OCI-LY1 (cell line): ENCODE results near the gene RCC1.
A peak's percentile ranks its signal among the peaks of the same experiment; 100 is the strongest.

ENCODE experiments used
- H2AFZ ChIP-seq: fragments of 200-600 bp; sonication (generic), shearing (Covaris generic); 2 replicates; pipeline ENCODE4 v1.6.0; 2014; ENCODE audit warnings: antibody characterized with exemption, mild to moderate bottlenecking, low read length
- H3F3A ChIP-seq: fragments of 200-600 bp; sonication (generic), shearing (Covaris generic); 2 replicates; pipeline ENCODE4 v1.6.0; 2014; ENCODE audit warnings: mild to moderate bottlenecking, antibody characterized with exemption, low read length, moderate library complexity; ENCODE audit not compliant: insufficient read depth
- H3K27ac ChIP-seq: fragments of 200-600 bp; sonication (generic); 2 replicates; pipeline ENCODE4 v1.5.1; 2014; ENCODE audit warnings: low read length, mixed run types, mild to moderate bottlenecking, low read depth; ENCODE audit not compliant: poor library complexity, severe bottlenecking
- H3K27me3 ChIP-seq: fragments of 200-600 bp; sonication (generic); 2 replicates; pipeline ENCODE4 v1.6.0; 2014; ENCODE audit warnings: antibody characterized with exemption, mild to moderate bottlenecking, low read length, moderate library complexity; ENCODE audit not compliant: insufficient read depth
- H3K36me3 ChIP-seq: fragments of 200-600 bp; sonication (generic); 2 replicates; pipeline ENCODE4 v1.6.1; 2014; ENCODE audit warnings: mild to moderate bottlenecking, antibody characterized with exemption, low read length, moderate library complexity, mixed read lengths; ENCODE audit not compliant: insufficient read depth
- H3K4me1 ChIP-seq: fragments of 200-600 bp; sonication (generic); 2 replicates; pipeline ENCODE4 v1.5.1; 2014; ENCODE audit warnings: mild to moderate bottlenecking, low read length, moderate library complexity; ENCODE audit not compliant: insufficient read depth, severe bottlenecking
- H3K4me2 ChIP-seq: fragments of 200-600 bp; sonication (generic), shearing (Covaris generic); 2 replicates; pipeline ENCODE4 v1.6.1; 2014; ENCODE audit warnings: low read length
- H3K4me3 ChIP-seq: fragments of 200-600 bp; sonication (generic); 2 replicates; pipeline ENCODE4 v1.5.1; 2014; ENCODE audit warnings: low read length, low read depth, mild to moderate bottlenecking, mixed read lengths; ENCODE audit not compliant: poor library complexity, severe bottlenecking
- H3K79me2 ChIP-seq: fragments of 200-600 bp; shearing (Covaris generic); 2 replicates; pipeline ENCODE4 v1.6.1; 2016; ENCODE audit warnings: mixed run types, low read length, mixed read lengths; ENCODE audit not compliant: insufficient read depth
- H3K9ac ChIP-seq: fragments of 200-600 bp; sonication (generic), shearing (Covaris generic); 2 replicates; pipeline ENCODE4 v1.6.1; 2014; ENCODE audit warnings: mild to moderate bottlenecking, low read length, mixed read lengths
- H3K9me2 ChIP-seq: fragments of 200-600 bp; sonication (generic), shearing (Covaris generic); 2 replicates; pipeline ENCODE4 v1.6.1; 2014; ENCODE audit warnings: low read depth, mild to moderate bottlenecking, low read length, mixed read lengths
- H3K9me3 ChIP-seq: fragments of 200-600 bp; shearing (Covaris generic); 2 replicates; pipeline ENCODE4 v1.6.1; 2014; ENCODE audit warnings: low read length, mixed read lengths
- H4K20me1 ChIP-seq: fragments of 200-600 bp; sonication (generic), shearing (Covaris generic); 2 replicates; pipeline ENCODE4 v1.6.0; 2016; ENCODE audit warnings: mild to moderate bottlenecking, low read length; ENCODE audit not compliant: insufficient read depth
- EZH2 ChIP-seq: fragments of 200-600 bp; sonication (generic), shearing (Covaris generic); IDR thresholded peaks from 2 replicates; pipeline ENCODE4 v1.8.0; 2017; ENCODE audit warnings: borderline replicate concordance, mixed run types, mild to moderate bottlenecking, antibody characterized with exemption, low read length, moderate library complexity, mixed read lengths
- TF ChIP-seq, protein P1 (sequence below): fragments of 200-600 bp; sonication (generic), shearing (Covaris generic); IDR thresholded peaks from 2 replicates; pipeline ENCODE4 v1.5.1; 2017; ENCODE audit warnings: mild to moderate bottlenecking, antibody characterized with exemption, low read length, moderate library complexity, mixed read lengths

Gene RCC1, protein sequence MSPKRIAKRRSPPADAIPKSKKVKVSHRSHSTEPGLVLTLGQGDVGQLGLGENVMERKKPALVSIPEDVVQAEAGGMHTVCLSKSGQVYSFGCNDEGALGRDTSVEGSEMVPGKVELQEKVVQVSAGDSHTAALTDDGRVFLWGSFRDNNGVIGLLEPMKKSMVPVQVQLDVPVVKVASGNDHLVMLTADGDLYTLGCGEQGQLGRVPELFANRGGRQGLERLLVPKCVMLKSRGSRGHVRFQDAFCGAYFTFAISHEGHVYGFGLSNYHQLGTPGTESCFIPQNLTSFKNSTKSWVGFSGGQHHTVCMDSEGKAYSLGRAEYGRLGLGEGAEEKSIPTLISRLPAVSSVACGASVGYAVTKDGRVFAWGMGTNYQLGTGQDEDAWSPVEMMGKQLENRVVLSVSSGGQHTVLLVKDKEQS

DNA sequence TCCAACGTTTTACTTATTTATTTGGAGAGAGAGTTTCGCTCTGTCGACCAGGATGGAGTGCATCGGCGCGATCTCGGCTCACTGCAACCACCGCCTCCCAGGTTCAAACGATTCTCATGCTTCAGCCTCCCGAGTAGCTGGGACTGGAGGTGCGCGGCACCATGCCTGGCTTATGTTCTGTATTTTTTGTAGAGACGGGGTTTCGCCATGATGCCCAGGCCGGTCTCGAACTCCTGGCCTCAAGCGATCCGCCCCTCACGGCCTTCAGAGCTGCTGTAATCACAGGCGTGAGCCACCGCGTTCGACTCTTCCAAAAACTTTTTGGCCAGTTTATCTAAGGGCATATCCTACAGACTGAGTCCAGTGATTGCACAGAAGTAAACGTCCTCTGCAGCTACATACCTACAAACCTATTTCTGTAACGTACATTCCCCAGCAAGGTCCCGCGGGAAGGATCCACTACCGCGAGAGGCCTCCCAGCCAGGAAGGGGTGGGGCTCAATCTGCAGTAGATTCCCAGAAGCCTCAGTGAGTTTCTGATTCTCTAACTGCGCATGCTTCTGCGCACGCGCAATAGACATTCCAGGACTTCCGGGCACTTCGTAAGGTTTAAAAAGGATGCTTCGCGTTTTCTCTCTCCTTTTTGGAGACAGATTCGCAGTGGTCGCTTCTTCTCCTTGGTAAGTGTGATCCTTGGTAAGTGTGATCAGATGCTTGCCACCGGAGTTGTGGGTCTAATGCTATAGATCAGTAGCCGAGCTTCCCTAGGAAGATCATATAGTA is at the start of gene RCC1:
Gene RCC1 (plus strand): TSS at position 638 of the 782 bp plus-strand sequence. CDS start 23,824 bp downstream, outside the sequence.
- Histone ChIP-seq H2AFZ (no peak within 1 kb of the TSS), H3K36me3 (peaks cover 46% of the 10 kb centered on the region), H3K27ac (peak within 1 kb of the TSS; percentile 88), H3K4me3 (peak within 1 kb of the TSS; percentile 89), H3K9me2 (no peaks in the 10 kb centered on the region), H3K9ac (peak within 1 kb of the TSS; percentile 81), H3K4me2 (peak within 1 kb of the TSS; percentile 96), H3F3A (peaks cover 33% of the 10 kb centered on the region), H3K9me3 (no peaks in the 10 kb centered on the region), H3K79me2 (peaks cover 25% of the 10 kb centered on the region), H3K27me3 (no peaks in the 10 kb centered on the region), H3K4me1 (peaks cover 40% of the 10 kb centered on the region), H4K20me1 (no peaks in the 10 kb centered on the region)
- TF ChIP-seq EZH2, result no peak
- TF ChIP-seq, protein P1, sequence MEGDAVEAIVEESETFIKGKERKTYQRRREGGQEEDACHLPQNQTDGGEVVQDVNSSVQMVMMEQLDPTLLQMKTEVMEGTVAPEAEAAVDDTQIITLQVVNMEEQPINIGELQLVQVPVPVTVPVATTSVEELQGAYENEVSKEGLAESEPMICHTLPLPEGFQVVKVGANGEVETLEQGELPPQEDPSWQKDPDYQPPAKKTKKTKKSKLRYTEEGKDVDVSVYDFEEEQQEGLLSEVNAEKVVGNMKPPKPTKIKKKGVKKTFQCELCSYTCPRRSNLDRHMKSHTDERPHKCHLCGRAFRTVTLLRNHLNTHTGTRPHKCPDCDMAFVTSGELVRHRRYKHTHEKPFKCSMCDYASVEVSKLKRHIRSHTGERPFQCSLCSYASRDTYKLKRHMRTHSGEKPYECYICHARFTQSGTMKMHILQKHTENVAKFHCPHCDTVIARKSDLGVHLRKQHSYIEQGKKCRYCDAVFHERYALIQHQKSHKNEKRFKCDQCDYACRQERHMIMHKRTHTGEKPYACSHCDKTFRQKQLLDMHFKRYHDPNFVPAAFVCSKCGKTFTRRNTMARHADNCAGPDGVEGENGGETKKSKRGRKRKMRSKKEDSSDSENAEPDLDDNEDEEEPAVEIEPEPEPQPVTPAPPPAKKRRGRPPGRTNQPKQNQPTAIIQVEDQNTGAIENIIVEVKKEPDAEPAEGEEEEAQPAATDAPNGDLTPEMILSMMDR, result no peak

DNA sequence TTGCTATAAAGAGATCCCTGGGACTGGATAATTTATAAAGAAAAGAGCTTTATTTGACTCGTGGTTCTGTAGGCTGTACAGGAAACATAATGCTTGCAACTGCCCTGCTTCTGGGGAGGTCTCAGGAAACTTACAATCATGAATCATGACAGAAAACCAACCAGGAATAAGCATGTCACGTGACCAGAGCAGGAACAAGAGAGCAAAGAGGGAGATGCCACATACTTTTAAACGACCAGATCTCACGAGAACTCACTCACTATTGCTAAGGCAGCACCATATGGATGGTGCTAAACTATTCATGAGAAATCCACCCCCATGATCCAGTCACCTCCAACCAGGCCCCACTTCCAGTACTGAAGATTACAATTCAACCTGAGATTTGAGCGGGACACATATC is 49.8 kb upstream of the RCC1 start:
- Histone ChIP-seq H3K4me3 (no peak overlapping the region), H3K9me3 (no peaks in the 10 kb centered on the region), H2AFZ (no peak overlapping the region), H3F3A (no peaks in the 10 kb centered on the region; the same call in 1 of the 2 replicates), H3K4me2 (no peak overlapping the region), H4K20me1 (no peaks in the 10 kb centered on the region), H3K9ac (no peak overlapping the region), H3K4me1 (peaks cover 5% of the 10 kb centered on the region), H3K9me2 (no peaks in the 10 kb centered on the region), H3K79me2 (no peaks in the 10 kb centered on the region), H3K27ac (no peak overlapping the region), H3K36me3 (peaks cover 7% of the 10 kb centered on the region; the same call in 1 of the 2 replicates), H3K27me3 (no peaks in the 10 kb centered on the region)
- TF ChIP-seq, protein P1, result no peak
- no peak for TF ChIP-seq EZH2

DNA sequence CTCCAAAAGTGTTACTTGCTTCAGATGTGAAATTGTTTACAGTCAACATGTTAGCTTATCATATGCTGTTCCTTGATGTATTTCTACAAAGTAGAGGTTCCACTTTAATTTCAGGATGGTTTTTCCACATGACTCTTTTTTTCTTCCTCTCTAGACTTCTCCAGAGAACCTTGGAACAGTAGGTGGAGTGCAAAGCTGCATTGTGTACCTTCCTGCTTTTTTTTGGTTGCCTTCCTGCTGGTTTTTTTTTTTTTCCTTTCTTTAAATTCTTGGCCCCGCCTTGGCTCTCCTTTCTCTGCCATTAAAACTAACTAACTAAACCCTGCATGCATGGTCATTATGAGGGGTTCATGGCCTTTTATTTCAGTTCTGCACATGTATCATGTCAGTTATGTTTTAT is 48.2 kb upstream of the RCC1 start:
- Histone ChIP-seq H4K20me1 (no peaks in the 10 kb centered on the region), H3K27ac (no peak overlapping the region), H3F3A (no peaks in the 10 kb centered on the region; the same call in 1 of the 2 replicates), H3K4me3 (no peak overlapping the region), H3K9me2 (no peaks in the 10 kb centered on the region), H2AFZ (no peak overlapping the region), H3K9me3 (no peaks in the 10 kb centered on the region), H3K36me3 (peaks cover 7% of the 10 kb centered on the region; the same call in 1 of the 2 replicates), H3K9ac (no peak overlapping the region), H3K4me1 (peaks cover 5% of the 10 kb centered on the region), H3K79me2 (no peaks in the 10 kb centered on the region), H3K27me3 (no peaks in the 10 kb centered on the region), H3K4me2 (no peak overlapping the region)
- TF ChIP-seq EZH2, result no peak
- TF ChIP-seq, protein P1, result no peak
